HEK293T (cell line): ENCODE results near the gene SATB2.

Source experiments
- ARNT ChIP-seq: fragments of 450-650 bp; IDR thresholded peaks from 2 replicates; pipeline ENCODE4 v1.6.1; 2017; ENCODE audit warnings: mild to moderate bottlenecking
- FOXK2 ChIP-seq: fragments of 450-650 bp; IDR thresholded peaks from 2 replicates; pipeline ENCODE4 v1.6.1; 2016; ENCODE audit warnings: mild to moderate bottlenecking
- FOXM1 ChIP-seq: fragments of 450-650 bp; IDR thresholded peaks from 2 replicates; pipeline ENCODE4 v1.6.1; 2017; ENCODE audit warnings: mild to moderate bottlenecking, borderline replicate concordance
- HDGF ChIP-seq: fragments of 450-650 bp; IDR thresholded peaks from 2 replicates; pipeline ENCODE4 v1.6.1; 2017; ENCODE audit warnings: antibody characterized with exemption, borderline replicate concordance
- NFRKB ChIP-seq: fragments of 450-650 bp; IDR thresholded peaks from 2 replicates; pipeline ENCODE4 v1.6.1; 2016; ENCODE audit warnings: mild to moderate bottlenecking, moderate library complexity
- PKNOX1 ChIP-seq: fragments of 450-650 bp; IDR thresholded peaks from 2 replicates; pipeline ENCODE4 v1.6.1; 2016
- SUZ12 ChIP-seq: fragments of 450-650 bp; IDR thresholded peaks from 2 replicates; pipeline ENCODE4 v1.6.1; 2016; ENCODE audit warnings: mild to moderate bottlenecking
- TARDBP ChIP-seq: fragments of 450-650 bp; IDR thresholded peaks from 2 replicates; pipeline ENCODE4 v1.6.1; 2016
- ZNF384 ChIP-seq: fragments of 450-650 bp; IDR thresholded peaks from 2 replicates; pipeline ENCODE4 v1.6.1; 2016

- TF ChIP-seq ARNT: no peak
- TF ChIP-seq FOXK2: no peak
- no peak for TF ChIP-seq ZNF384
- no peak for TF ChIP-seq SUZ12
- no peak for TF ChIP-seq TARDBP
- TF ChIP-seq PKNOX1: no peak
- TF ChIP-seq HDGF: no peak
- TF ChIP-seq NFRKB: no peak
- no peak for TF ChIP-seq FOXM1
Observed at GRCh38 chr2:199455210-199455544, 2.6 kb downstream of the SATB2 start.
